Ovary (tissue), 3 donors: ENCODE results near the gene P2RX6.

Experiments used
- CTCF ChIP-seq, 3 donors: fragments of 450-650 bp in 2 of 3; fragments of 200-600 bp in 1 of 3; IDR thresholded peaks; one replicate each; pipeline versions ENCODE4 v1.5.1 to v1.8.0; 2016 to 2022; ENCODE audit warnings: antibody characterized with exemption in 3 of 3, mild to moderate bottlenecking in 1 of 3
- POLR2A ChIP-seq: fragments of 450-650 bp; IDR thresholded peaks from one replicate; pipeline ENCODE4 v1.6.1; 2017; ENCODE audit warnings: antibody characterized with exemption, mild to moderate bottlenecking, moderate library complexity
- donor health status: DM: no; HTN: no; CAD: no.

GRCh38 chr22:20974336-20974955, 40.5 kb upstream of the P2RX6 start:
- TF ChIP-seq CTCF (IDR thresholded peaks at IDR 0.05) (no peak), POLR2A (no peak)
